Measurements from ENCODE around the gene PLD2.
"Not testable (repeated sequence)": the region's sequence is repeated elsewhere in the genome, so short reads cannot be mapped to it uniquely, and the experiment has no call there.

PLD2 gene

DNA sequence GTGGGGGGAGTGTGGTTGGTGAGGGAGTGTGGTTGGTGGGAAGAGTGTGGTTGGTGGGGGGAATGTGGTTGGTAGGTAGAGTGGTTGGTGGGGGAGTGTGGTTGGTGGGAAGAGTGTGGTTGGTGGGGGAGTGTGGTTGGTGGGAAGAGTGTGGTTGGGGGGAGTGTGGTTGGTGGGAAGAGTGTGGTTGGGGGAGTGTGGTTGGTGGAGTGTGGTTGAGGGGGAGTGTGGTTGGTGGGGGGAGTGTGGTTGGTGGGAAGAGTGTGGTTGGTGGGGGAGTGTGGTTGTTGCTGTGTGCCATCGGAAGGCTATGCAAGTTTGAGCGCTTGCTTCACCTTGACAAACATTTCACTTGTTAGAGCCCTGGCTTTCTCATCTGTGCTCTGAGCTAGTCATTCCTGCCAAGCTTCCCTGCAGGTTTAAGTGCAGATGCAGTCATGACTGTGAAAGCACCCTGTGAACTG is 46.3 kb downstream of the PLD2 start:
- no peak overlapping the region for H3K4me3 ChIP-seq (ENCODE audit: low read depth, low read length)

GRCh38 chr17:4854111-4854681 is 47.2 kb downstream of the PLD2 start:
- in situ Hi-C loops (cut with HindIII; ENCODE audit: low sequenced_read_pairs) = loop anchor here (5.0 kb wide), 1 partner anchor 127 kb away; no protein-coding TSS in a partner anchor
- TF ChIP-seq, protein P1, sequence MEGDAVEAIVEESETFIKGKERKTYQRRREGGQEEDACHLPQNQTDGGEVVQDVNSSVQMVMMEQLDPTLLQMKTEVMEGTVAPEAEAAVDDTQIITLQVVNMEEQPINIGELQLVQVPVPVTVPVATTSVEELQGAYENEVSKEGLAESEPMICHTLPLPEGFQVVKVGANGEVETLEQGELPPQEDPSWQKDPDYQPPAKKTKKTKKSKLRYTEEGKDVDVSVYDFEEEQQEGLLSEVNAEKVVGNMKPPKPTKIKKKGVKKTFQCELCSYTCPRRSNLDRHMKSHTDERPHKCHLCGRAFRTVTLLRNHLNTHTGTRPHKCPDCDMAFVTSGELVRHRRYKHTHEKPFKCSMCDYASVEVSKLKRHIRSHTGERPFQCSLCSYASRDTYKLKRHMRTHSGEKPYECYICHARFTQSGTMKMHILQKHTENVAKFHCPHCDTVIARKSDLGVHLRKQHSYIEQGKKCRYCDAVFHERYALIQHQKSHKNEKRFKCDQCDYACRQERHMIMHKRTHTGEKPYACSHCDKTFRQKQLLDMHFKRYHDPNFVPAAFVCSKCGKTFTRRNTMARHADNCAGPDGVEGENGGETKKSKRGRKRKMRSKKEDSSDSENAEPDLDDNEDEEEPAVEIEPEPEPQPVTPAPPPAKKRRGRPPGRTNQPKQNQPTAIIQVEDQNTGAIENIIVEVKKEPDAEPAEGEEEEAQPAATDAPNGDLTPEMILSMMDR (IDR thresholded peaks at IDR 0.05; ENCODE audit: low read depth, low read length, missing control alignments) = no peak
- H3K4me3 ChIP-seq (ENCODE audit: low read depth, low read length) = no peak overlapping the region
- no peak for DNase-seq (ENCODE audit: low read depth)

More for the DNA sequence above, 46.3 kb downstream of the PLD2 start:
- TF ChIP-seq, protein P1 (IDR thresholded peaks at IDR 0.05; ENCODE audit: low read depth, low read length, missing control alignments) = no peak
- no peak for DNase-seq (ENCODE audit: low read depth)
- in situ Hi-C loops (cut with HindIII; ENCODE audit: low sequenced_read_pairs) = loop anchor here (5.0 kb wide), 1 partner anchor 126 kb away; no protein-coding TSS in a partner anchor

- in situ Hi-C loops (cut with HindIII; ENCODE audit: low sequenced_read_pairs) = no loop called here
- DNase-seq (ENCODE audit: low read depth) = no peak
- TF ChIP-seq, protein P1 (IDR thresholded peaks at IDR 0.05; ENCODE audit: low read depth, low read length, missing control alignments) = no peak
- H3K4me3 ChIP-seq (ENCODE audit: low read depth, low read length) = no peak overlapping the region
Observed at GRCh38 chr17:4856271-4856936, 49.5 kb downstream of the PLD2 start.

DNA sequence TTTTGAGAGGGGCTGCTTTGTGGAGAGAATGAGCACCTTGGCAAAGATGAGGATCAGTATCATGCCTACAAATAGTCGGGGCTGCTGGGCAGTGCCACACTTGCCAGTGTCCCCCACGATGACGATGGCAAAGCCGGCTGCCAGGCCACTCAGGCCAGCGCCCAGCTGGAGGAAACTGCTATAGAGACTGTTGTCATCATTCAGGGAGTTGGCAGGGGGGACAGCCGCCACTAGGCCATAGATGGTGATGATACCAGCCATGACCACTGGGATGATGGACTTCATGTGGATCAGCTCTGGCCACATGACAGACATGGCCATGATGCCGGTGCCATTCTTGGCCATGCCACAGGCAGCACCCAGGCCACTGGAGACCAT is 50.0 kb downstream of the PLD2 start:
- in situ Hi-C loops (cut with HindIII; ENCODE audit: low sequenced_read_pairs) = no loop called here
- DNase-seq (ENCODE audit: low read depth) = no peak
- no peak overlapping the region for H3K4me3 ChIP-seq (ENCODE audit: low read depth, low read length)
- TF ChIP-seq, protein P1 (IDR thresholded peaks at IDR 0.05; ENCODE audit: low read depth, low read length, missing control alignments) = no peak

DNA sequence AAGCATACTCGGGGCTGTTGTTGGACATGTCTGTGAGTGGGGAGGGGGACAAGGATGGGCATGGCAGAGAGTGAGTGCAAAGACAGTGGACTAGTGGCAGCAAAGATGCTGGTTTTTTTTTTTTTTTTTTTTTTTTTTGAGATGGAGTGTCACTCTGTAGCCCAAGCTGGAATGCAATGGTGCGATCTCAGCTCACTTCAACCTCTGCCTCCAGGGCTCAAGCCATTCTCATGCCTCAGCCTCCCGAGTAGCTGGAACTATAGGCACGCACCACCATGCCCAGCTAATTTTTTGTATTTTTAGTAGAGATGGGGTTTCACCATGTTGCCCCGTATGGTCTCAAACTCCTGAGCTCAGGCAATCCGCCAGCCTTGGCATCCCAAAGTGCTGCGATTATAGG is 50.4 kb downstream of the PLD2 start:
- in situ Hi-C loops (cut with HindIII; ENCODE audit: low sequenced_read_pairs); H3K4me3 ChIP-seq (ENCODE audit: low read depth, low read length); DNase-seq (ENCODE audit: low read depth): not testable (repeated sequence)

GRCh38 chr17:4858068-4858881 is 51.3 kb downstream of the PLD2 start:
- no peak for DNase-seq (ENCODE audit: low read depth)
- in situ Hi-C loops (cut with HindIII; ENCODE audit: low sequenced_read_pairs) = no loop called here
- H3K4me3 ChIP-seq (ENCODE audit: low read depth, low read length) = no peak overlapping the region
- TF ChIP-seq, protein P1 (IDR thresholded peaks at IDR 0.05; ENCODE audit: low read depth, low read length, missing control alignments) = no peak

All from astrocyte of the cerebellum (primary cell).